Lower leg skin (tissue), 4 donors: ENCODE results near the gene NEU2. TPM values are rescaled to one million over a fixed set of nuclear protein-coding genes. Genes with fewer than 3 reads are reported as not detected.

Experiments used
- DNase-seq, 2 donors: peaks; one replicate each; pipeline ENCODE4 v3.0.0-alpha.2; 2019; ENCODE audit warnings: low spot score in 2 of 2
- H3K4me3 ChIP-seq: fragments of 200-600 bp; sonication (generic); 2 replicates; pipeline ENCODE4 v1.5.1; 2017; ENCODE audit warnings: mild to moderate bottlenecking, low read depth; ENCODE audit not compliant: poor library complexity, severe bottlenecking
- POLR2A ChIP-seq, 2 donors: fragments of 450-650 bp; IDR thresholded peaks; one replicate each; pipeline ENCODE4 v1.6.1; 2016 to 2017; ENCODE audit warnings: antibody characterized with exemption in 2 of 2, mild to moderate bottlenecking in 1 of 2, moderate library complexity in 1 of 2
- WGBS, 2 donors: methylation state at CpG; one replicate each; pipeline ENCODE4 v1.1.5; 2018; 5-methylcytosine and 5-hydroxymethylcytosine counted together
- intact Hi-C: fragments of 100-400 bp; cut with DNase I; formaldehyde crosslinking; loops from one replicate; pipeline ENCODE4 v1.15.0; 2023; ENCODE audit warnings: low total_unique reads
- total RNA-seq, 4 donors: library from RNA; depleted of rRNA; stranded (reverse); fragments of >200 nt; gene quantifications; one replicate each; pipeline ENCODE4 v1.1.0, GENCODE V29; 2016
- TF ChIP-seq, protein P1 (sequence below), 3 donors: fragments of 450-650 bp; IDR thresholded peaks; one replicate each; pipeline ENCODE4 v1.5.1; 2016; ENCODE audit warnings: antibody characterized with exemption in 3 of 3, mild to moderate bottlenecking in 3 of 3, moderate library complexity in 2 of 3

Gene NEU2
- total RNA-seq, 4 donors from 2014 or later = 1.3 to 29.9 (median 14.2) TPM

DNA sequence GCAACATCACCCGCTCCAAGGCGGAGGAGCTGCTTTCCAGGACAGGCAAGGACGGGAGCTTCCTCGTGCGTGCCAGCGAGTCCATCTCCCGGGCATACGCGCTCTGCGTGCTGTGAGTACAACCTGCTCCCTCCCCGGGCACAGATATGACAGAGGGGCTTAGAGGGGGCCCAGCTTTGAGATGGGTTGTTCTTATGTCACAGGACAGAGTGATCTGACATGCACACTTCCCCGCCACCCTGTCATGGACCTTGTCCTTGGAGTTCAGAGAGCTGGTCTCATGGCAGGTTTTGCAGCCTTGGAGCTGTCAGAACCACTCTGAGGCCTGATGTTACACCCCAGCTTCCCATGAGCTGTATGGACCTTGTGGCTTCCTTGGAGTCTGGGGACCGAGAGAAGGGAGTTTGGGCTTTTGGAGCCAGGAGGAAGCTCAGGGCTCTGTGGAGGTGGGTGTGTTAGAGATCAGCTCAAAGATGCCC is 28.1 kb downstream of the NEU2 start:
- intact Hi-C loops = no loop called here
- no peak for TF ChIP-seq POLR2A (IDR thresholded peaks at IDR 0.05)
- TF ChIP-seq, protein P1, sequence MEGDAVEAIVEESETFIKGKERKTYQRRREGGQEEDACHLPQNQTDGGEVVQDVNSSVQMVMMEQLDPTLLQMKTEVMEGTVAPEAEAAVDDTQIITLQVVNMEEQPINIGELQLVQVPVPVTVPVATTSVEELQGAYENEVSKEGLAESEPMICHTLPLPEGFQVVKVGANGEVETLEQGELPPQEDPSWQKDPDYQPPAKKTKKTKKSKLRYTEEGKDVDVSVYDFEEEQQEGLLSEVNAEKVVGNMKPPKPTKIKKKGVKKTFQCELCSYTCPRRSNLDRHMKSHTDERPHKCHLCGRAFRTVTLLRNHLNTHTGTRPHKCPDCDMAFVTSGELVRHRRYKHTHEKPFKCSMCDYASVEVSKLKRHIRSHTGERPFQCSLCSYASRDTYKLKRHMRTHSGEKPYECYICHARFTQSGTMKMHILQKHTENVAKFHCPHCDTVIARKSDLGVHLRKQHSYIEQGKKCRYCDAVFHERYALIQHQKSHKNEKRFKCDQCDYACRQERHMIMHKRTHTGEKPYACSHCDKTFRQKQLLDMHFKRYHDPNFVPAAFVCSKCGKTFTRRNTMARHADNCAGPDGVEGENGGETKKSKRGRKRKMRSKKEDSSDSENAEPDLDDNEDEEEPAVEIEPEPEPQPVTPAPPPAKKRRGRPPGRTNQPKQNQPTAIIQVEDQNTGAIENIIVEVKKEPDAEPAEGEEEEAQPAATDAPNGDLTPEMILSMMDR (IDR thresholded peaks at IDR 0.05) = no peak
- 72 to 74% methylated on average over 4 to 8 of the region's 13 CpGs for WGBS, 2 donors
- H3K4me3 ChIP-seq = peak overlapping the region; percentile 10
- DNase-seq = no peak

DNA sequence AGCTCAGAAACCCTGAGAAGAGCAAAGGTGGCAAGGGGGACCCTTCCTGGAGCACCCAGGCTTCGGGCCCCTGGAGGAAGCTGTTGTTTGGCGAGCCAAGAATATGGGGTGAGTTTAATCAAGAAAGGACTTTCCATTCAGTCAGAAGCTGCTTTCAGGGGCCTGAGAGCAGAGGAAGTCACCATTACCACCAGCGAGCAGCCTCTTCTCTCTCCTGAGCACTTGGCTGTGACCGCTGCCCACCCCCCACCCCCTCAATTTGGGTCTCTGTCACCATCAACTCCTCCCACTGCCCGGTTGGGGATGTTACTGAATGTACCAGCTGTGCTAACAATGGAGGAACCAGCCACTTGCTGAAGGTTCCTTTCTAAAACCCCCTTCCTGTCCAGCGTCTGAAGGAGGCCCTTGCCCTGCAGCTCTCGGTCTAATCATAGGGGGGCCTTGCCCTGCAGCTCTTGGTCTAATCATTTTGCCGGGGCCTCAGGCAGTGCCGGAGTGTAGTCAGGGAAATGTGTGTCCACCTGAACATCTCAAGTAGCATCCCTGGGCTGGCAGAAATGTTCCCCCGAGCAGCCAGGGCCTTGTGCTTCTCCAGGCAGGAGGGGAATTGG is 28.6 kb downstream of the NEU2 start:
- no peak for TF ChIP-seq POLR2A (IDR thresholded peaks at IDR 0.05)
- TF ChIP-seq, protein P1 (IDR thresholded peaks at IDR 0.05) = no peak
- peak overlapping the region; percentile 10 for H3K4me3 ChIP-seq
- intact Hi-C loops = no loop called here
- DNase-seq = peak in 1 of 2 donors; percentile 72
- 71 to 73% methylated on average over 10 of the region's 10 CpGs for WGBS, 2 donors

DNA sequence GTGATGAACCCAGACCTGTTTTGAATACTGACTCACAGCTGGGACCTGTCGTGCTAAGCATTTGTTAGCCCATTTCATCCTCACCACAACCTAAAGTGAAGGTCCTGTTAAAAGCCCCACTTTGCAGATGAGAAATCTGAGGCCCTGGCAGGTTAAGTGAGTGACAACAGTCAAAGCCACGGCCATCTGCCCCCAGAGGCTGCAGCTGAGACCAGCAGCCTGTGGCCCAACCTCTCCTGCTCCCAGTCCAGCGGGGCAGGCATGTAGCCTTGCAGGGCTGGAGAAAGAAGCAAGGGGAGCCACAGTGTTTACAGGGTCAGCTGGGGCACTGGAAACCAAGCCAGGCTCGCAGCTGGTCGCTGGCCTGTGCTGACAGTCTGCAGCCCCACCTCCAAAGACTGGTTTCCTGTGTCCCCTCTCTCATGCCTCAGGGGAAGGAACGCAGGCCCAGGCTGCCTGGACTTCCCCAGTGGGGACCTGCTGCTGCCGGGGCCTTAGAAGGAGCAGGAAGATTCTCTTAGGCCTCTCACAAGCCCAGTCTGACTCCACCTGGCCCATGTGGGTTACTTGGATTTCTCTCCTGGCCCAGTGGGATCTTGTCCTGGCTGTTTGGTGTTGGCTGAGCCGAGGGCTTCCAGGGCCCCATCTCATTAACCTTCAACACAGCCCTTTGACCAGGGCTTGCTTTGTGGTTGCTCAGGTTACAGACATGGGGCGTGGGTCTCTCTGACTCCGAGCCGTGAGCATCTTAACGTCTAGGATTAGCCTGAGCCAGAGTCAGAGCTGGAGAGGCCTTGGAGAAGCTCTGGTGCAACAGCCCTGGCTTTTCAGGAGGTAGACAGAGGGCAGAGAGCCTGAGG is 29.3 kb downstream of the NEU2 start:
- DNase-seq = peak in 1 of 2 donors; percentile 86
- no peak overlapping the region for H3K4me3 ChIP-seq
- TF ChIP-seq POLR2A (IDR thresholded peaks at IDR 0.05) = no peak
- TF ChIP-seq, protein P1 (IDR thresholded peaks at IDR 0.05) = peak in 1 of 3 donors; percentile 47
- 55 to 66% methylated on average over 12 of the region's 12 CpGs for WGBS, 2 donors
- intact Hi-C loops = no loop called here

DNA sequence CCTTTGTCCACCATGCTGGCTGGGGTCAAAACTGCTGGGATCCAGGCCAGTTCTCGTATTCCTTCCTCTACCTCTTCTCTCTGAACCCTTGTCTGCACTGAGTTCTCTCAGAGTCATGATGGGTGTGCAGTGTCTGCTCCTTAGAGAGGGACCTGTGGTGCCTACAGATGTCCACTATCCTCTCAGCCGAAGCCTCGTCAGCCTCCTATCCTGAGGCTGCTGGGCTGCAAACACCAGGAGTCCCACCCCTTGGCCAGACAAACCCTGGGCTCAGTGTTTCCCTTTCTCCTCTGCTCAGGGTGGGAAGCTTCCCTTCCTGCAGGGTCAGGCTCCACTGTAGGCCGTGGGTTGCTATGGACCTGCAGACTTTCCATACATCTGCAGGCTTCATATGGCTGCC is 30.0 kb downstream of the NEU2 start:
- DNase-seq = peak in 1 of 2 donors; percentile 82
- 73 to 84% methylated on average over 4 of the region's 4 CpGs for WGBS, 2 donors

DNA sequence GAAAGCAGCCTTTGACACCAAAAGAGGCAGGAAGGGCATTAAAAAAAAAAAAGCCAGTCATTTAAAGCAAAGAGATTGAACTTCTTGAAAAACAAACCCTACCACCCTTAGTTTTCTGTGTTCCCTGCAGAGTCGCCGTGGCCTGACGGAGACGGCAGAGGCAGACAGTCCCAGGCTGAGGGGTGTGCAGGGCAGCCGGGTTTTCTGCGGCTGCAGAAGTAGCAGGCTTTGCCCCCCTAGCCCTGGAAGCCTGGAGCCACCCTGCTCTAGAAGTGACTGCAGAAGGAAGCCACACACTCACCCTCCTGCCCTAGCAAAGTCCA is 30.4 kb downstream of the NEU2 start:
- WGBS, 2 donors = 85 to 86% methylated on average over 6 of the region's 6 CpGs
- no peak for DNase-seq
- intact Hi-C loops = no loop called here
- H3K4me3 ChIP-seq = no peak overlapping the region
- TF ChIP-seq, protein P1 (IDR thresholded peaks at IDR 0.05) = no peak
- no peak for TF ChIP-seq POLR2A (IDR thresholded peaks at IDR 0.05)

More for the DNA sequence above, 30.0 kb downstream of the NEU2 start:
- no peak for TF ChIP-seq POLR2A (IDR thresholded peaks at IDR 0.05)
- TF ChIP-seq, protein P1 (IDR thresholded peaks at IDR 0.05) = no peak
- H3K4me3 ChIP-seq = no peak overlapping the region
- intact Hi-C loops = no loop called here
